Mammary epithelial cell (primary cell): ENCODE measurements around the gene GPS2.

Experiments
- CTCF ChIP-seq, 2 donors: IDR thresholded peaks in 1 of 2; conservative IDR thresholded peaks in 1 of 2; 2 replicates each; pipeline ENCODE4 v1.5.1; 2011 to 2012; ENCODE audit warnings: inconsistent platforms in 2 of 2, low read length in 2 of 2, mild to moderate bottlenecking in 2 of 2, control low read depth in 1 of 2, low read depth in 1 of 2; ENCODE audit not compliant: insufficient read depth in 1 of 2; ENCODE audit errors: extremely low read depth in 1 of 2
- EZH2 ChIP-seq: IDR thresholded peaks from 2 replicates; pipeline ENCODE4 v1.6.1; 2012; ENCODE audit warnings: low read length, inconsistent platforms, borderline replicate concordance

GRCh38 chr17:7326186-7326585 lies 11.0 kb upstream of the GPS2 start:
- no peak for TF ChIP-seq CTCF (conservative IDR thresholded peaks at IDR 0.05 in 1 of 2, IDR thresholded peaks at IDR 0.05 in 1 of 2; ENCODE audit: extremely low read depth in 1 of 2, insufficient read depth in 1 of 2, low read depth in 1 of 2, low read length in 2 of 2)
- no peak for TF ChIP-seq EZH2
